ENCODE data around the gene ISCA2.
"Not testable (repeated sequence)": the region's sequence is repeated elsewhere in the genome, so short reads cannot be mapped to it uniquely, and the experiment has no call there.

ISCA2 gene

DNA sequence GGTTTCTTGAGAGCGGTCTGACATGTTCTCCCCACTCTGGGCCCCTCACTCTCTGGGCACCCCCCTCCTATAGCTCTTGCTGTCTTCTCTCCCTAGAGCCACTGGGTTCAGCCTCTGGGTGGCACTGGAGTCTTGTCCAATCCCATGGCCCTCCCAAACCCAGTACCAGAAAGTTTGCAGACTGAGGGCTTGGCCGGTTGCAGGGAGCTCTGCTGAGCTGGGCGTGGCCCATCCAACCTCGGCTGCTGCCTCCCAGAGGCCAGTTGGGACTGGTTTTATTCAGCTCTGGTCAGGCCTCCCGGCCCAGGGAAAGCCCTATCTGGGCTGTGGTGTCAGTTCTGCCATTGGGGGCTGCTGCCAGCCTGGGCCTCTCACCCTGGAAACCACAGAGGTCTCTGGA lies 37.9 kb downstream of the ISCA2 start:
- no peak for DNase-seq

DNA sequence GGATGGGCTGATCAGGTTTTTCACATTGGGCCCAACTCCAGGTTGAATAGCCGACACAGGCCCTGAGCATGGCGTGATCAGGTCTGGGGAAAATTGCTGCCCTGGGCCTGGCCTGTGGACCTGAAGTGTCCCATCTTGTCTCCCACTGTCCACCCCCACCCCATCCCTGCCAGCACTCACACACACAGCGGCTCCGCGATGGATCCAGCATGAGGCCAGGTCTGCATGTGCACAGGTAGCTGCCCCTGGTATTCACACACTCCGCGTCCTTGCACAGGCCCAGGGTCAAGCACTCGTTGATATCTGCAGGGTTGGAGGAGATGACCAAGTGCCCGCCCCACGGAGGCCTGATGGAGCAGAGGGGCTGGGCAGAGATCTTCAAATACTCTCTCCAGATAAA lies 38.7 kb downstream of the ISCA2 start:
- DNase-seq = no peak

DNA sequence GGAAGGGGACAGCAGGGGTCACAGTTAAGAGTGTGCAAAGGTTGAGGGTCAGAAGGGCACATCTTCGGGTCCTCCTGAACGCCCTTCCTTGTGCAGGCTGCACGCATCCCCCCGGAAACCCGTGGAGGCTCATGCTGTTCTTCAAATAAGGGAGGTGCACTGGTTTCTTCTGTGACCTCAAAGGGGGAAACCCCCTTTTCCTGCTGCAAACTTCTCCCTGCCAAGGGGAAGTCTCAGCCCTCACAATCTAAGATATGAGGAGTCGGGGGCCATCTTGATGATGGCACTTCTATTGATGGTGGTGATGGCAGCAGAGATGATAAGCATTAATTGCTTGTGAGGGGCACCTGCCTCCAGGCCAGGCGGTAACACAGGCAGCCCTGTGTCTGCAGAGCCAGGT lies 40.0 kb downstream of the ISCA2 start:
- no peak for DNase-seq

DNA sequence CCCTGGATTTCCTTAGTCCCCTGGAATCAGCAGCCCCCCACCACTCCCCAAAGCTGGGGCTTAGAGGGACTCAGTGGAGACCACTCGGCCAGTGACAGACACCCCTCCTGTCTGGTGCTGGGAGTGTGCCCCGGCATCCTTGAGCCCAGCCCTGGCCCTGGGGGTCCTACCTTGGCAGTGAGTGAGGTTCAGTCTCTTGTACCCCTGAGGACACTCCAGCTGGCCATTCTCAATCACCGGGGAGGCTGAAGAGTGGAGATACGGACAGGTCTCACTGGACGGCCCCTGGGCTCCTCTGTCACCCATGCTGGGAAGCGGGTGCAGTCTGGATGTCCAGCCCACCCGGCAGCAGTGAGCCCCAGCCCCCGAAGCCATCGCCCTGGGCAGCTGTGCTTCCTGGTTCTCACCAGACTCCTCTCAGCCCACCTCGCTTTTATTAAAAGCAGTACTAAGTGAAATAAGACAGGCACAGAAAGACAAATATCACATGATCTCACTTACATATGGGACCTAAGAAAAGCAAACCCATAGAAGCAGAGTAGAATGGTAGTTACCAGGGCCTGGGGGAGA lies 42.3 kb downstream of the ISCA2 start:
- DNase-seq = no peak

DNA sequence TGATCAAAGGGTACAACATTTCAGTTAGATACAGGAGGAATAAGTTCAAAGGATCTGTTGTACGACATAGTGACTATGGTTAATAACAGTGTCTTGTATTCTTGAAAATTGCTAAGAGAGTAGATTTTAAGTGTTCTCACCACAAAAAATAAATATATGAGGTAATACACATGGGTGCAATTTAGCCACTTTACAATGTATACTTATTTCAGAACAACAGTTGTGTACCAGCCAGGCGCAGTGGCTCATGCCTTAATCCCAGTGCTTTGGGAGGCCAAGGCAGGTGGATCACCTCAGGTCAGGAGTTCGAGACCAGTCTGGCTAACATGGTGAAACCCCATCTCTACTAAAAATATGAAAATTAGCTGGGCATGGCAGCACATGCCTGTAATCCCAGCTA lies 42.8 kb downstream of the ISCA2 start:
- not testable (repeated sequence) for DNase-seq

DNA sequence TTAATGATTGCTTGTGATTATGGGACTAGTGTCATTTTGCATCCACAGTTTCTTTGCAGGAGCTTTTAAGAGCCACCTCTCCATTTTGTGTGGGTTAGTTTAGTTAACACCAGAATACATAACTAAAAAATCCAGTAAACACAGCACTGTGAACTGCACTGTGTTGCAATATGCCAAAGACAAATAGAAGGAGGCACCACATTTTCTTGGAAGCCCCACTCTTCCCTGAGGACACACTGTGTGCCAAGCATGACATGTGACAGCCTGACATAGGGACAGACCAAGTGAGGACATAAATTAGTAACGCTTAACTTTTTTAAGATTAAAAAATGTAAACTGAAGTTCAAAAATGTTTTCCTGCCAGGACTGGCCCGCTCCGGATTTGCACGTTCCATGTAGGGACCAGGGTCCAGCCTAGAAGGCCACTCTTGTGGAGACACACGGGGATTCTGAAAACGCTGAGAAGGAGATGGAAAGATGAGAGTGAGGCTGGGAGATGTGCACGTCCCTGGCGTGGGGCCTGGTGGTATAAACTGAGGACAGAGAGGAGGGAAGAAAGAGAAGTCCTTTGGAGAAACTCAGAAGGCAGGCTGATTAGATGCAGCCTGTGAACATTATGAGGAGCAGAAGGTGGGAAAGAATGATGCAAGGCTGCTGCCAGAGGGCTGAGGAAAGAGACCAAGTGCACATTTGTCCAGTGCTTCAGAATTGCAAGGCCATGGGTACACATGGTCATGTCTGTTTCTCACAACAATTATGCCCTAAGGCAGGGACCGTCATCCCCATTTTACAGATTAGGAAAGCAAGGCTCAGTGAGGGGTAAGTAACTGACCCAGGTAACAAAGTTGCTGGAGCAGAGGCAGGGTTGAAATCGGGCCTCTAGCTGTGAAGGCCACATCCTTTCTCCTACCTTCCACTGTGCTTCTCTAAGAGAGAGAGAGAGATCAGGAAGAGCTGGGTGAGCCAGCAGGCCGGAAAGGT lies 45.1 kb downstream of the ISCA2 start:
- DNase-seq = no peak

DNA sequence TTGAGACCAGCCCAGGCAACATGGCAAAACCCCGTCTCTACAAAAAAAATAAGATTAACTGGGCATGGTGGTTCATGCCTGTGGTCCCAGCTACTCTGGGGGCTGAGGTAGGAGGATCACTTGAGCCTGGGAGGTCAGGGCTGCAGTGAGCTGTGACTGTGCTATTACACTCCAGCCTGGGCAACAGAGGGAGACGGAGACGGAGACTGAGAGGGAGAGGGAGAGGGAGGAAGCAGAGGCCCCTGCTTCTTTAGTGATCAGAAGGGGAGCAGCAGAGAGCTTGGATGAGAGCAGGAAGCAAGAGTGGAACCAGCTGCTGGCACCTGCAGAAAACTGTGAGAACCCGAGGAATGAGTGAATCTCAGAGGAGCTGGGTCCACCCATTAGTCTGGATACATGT lies 45.9 kb downstream of the ISCA2 start:
- DNase-seq = no peak

DNA sequence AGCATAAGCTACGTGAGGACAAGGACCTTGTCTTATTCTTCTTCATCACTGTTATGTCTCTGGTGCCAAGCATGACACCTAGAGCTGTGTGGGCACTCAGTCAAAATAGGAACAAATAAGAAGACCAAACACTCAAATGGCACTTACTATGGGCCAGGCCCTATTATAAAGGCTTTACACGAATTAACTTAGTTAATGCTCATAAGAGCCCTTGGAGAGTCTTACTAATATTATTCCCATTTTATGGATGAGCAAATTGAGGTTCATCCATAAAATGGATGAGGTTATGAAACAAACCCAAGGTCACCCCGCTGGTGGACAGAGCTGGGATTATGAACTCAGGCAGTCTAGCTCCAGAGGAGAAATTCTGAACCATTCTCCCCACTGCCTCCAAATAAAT lies 47.7 kb downstream of the ISCA2 start:
- no peak for DNase-seq

DNA sequence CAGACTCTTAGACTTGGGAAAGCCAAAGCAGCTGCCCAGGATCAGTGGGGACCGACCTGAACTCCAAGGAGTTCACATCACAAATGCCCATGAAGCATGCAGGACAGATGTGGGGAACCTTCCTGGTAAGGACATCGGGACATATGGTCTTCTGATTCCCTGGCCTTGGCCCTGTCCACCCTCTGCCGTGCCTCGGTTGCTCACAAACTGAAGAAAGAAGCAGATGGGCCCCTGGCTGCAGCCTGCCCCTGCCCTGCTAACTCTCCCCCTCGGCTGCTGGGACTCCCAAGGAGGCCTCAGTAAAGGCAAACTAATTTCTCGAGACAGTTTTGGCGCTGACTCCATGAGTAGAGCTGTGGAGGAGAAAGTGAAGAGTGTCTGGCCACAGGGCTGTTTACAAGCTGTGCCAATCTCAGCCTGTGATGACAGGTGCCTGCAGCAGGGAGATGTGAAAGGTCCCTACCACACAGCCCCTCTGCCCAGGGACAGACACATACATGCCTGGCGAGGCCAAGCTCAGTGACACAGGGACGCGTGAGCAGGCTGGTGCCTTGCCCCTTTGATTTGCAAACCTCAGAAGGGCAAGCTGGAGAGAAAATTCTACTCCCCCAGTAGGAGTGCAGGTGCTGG lies 48.6 kb downstream of the ISCA2 start:
- no peak for DNase-seq

DNA sequence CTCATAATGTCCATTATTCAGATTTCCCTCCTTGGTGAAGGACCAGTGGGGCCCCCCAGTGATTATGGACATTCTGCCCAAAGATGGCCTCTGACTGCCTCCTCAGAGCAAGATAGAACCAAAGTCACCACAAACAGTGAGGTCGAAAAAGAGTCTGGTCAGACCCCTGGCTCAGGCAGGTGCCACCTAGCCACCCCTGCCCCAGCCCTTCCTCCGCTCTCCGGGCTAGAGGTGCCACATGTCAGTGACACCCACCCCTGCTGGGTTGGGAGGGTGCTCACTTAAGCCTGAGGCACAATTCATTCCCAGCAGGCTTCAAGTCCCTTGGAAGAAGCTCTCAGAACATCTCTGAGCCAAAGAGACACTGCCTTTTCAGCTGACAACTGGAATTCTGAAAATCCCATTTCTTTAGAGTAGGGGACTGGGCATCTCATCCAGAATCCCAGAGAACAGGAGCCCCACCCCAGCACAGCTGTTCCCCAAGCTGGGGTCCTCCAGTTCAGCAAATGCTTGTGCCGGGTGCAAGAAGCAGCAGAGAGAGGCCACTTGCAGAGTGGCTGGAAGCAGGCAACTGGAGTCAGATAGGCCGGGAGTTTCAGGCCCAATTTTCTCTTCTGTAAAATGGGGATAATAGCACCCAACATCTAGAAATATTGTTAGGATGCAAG lies 50.3 kb downstream of the ISCA2 start:
- no peak for DNase-seq

DNA sequence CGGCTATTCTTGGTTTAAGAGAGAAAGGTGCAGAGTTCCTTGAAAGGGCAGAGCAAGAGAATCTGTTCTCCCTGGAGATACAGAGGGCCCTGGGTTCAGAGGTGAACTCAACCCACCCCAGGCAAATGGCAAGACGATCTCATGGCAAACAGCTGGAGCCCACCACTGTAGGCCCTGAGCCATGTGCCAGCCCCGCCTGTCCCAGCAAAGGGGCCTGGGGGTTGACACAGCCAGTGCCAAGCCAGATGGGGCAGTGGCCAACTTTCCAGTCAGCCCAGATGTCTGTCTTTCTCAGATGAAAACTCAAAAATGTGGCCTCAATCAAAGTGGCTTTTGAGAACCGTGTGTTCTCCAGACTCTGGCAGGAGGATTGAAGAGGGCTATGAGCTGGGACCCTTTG lies 51.8 kb downstream of the ISCA2 start:
- no peak for DNase-seq

DNA sequence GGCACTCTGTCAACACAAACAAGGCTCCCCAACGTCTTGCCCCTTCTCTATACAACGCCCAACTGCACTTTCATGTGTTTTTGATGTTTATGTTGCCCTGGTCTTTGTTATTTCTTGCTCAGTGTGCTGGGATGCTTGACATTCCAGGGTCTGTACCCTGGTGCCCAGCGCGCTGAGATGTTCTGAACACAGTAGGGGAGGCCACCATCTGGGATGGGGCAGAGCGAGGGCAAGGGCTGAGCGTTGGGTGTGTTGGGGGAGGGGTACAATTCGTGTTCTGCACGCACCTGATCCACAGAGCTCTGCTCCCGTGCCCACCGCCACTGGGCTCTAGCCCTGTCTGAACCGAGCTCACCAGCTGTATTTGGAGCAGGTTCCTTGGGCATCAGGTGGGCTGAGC lies 52.9 kb downstream of the ISCA2 start:
- no peak for DNase-seq
